HL-60 (cell line): ENCODE data around the gene FASTK.

Source experiments
- DNase-seq, 2 experiments: peaks; one replicate each; pipeline ENCODE4 v3.0.0-alpha.2; 2010 to 2020; ENCODE audit warnings: low read depth in 1 of 2, low spot score in 1 of 2
- H3K27ac ChIP-seq: fragments of 250-450 bp; sonication (Bioruptor Pico); replicated peaks from 2 replicates; pipeline ENCODE4 v1.5.1; 2020; ENCODE audit warnings: mild to moderate bottlenecking, moderate library complexity
- H3K27me3 ChIP-seq: fragments of 250-450 bp; sonication (Bioruptor Pico); 2 replicates; pipeline ENCODE4 v1.5.1; 2021; ENCODE audit warnings: mild to moderate bottlenecking, moderate library complexity; ENCODE audit not compliant: insufficient read depth, poor library complexity, severe bottlenecking
- H3K4me3 ChIP-seq: replicated peaks from 2 replicates; pipeline ENCODE4 v1.5.1; 2011; ENCODE audit warnings: mild to moderate bottlenecking, control low read depth, low read length; ENCODE audit not compliant: insufficient read depth
- GABPA ChIP-seq: IDR thresholded peaks from 2 replicates; pipeline ENCODE4 v1.6.1; 2012; ENCODE audit warnings: low read depth
- POLR2AphosphoS5 ChIP-seq: IDR thresholded peaks from 2 replicates; pipeline ENCODE4 v1.6.1; 2012; ENCODE audit warnings: low read depth
- SPI1 ChIP-seq: IDR thresholded peaks from 2 replicates; pipeline ENCODE4 v1.6.1; 2012; ENCODE audit warnings: low read depth, mild to moderate bottlenecking, borderline replicate concordance
- TF ChIP-seq, protein P1 (sequence below): IDR thresholded peaks from 2 replicates; pipeline ENCODE4 v1.6.1; 2012; ENCODE audit warnings: low read depth; ENCODE audit not compliant: insufficient replicate concordance
- TF ChIP-seq, protein P2 (sequence below): IDR thresholded peaks from one replicate; pipeline ENCODE4 v1.5.1; 2011; ENCODE audit warnings: low read length, control low read depth, inconsistent platforms; ENCODE audit not compliant: insufficient read depth

Gene FASTK

DNA sequence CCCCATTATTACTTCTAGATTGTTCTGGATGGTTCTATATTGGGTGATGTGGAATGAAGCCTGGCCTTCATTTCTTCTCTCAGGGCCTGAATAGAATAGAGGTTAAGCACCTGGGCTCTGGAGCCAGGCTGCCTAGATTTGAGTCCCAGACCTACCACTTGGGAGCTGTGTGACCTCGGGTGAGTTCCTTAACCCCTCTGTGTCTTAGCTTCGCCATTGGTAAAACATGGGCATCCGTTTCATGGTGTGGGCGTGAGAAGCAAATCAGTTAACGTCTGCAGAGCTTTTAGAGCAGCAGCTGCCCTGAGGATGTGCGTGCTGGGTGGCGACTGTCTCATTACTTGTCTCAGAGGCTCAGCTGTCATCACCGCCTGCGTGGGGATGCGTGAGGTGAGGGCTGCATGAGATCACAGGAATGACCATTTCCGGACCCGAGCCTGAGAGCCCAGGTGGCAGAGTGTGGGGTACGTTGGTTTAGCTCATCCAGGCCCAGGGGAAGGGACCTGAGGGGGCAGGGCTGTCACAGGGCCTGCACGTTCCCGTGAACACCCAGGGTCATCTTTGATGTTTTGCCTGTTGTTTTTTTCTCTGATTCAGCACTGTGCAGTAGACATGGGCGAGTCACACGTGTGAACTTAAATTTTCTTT is 15.3 kb upstream of the FASTK start:
- DNase-seq = no peak
- no peak overlapping the region for H3K4me3 ChIP-seq
- no peak for TF ChIP-seq SPI1
- TF ChIP-seq POLR2AphosphoS5 = no peak
- TF ChIP-seq, protein P1, sequence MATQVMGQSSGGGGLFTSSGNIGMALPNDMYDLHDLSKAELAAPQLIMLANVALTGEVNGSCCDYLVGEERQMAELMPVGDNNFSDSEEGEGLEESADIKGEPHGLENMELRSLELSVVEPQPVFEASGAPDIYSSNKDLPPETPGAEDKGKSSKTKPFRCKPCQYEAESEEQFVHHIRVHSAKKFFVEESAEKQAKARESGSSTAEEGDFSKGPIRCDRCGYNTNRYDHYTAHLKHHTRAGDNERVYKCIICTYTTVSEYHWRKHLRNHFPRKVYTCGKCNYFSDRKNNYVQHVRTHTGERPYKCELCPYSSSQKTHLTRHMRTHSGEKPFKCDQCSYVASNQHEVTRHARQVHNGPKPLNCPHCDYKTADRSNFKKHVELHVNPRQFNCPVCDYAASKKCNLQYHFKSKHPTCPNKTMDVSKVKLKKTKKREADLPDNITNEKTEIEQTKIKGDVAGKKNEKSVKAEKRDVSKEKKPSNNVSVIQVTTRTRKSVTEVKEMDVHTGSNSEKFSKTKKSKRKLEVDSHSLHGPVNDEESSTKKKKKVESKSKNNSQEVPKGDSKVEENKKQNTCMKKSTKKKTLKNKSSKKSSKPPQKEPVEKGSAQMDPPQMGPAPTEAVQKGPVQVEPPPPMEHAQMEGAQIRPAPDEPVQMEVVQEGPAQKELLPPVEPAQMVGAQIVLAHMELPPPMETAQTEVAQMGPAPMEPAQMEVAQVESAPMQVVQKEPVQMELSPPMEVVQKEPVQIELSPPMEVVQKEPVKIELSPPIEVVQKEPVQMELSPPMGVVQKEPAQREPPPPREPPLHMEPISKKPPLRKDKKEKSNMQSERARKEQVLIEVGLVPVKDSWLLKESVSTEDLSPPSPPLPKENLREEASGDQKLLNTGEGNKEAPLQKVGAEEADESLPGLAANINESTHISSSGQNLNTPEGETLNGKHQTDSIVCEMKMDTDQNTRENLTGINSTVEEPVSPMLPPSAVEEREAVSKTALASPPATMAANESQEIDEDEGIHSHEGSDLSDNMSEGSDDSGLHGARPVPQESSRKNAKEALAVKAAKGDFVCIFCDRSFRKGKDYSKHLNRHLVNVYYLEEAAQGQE = no peak
- TF ChIP-seq GABPA = no peak
- TF ChIP-seq, protein P2, sequence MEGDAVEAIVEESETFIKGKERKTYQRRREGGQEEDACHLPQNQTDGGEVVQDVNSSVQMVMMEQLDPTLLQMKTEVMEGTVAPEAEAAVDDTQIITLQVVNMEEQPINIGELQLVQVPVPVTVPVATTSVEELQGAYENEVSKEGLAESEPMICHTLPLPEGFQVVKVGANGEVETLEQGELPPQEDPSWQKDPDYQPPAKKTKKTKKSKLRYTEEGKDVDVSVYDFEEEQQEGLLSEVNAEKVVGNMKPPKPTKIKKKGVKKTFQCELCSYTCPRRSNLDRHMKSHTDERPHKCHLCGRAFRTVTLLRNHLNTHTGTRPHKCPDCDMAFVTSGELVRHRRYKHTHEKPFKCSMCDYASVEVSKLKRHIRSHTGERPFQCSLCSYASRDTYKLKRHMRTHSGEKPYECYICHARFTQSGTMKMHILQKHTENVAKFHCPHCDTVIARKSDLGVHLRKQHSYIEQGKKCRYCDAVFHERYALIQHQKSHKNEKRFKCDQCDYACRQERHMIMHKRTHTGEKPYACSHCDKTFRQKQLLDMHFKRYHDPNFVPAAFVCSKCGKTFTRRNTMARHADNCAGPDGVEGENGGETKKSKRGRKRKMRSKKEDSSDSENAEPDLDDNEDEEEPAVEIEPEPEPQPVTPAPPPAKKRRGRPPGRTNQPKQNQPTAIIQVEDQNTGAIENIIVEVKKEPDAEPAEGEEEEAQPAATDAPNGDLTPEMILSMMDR = no peak
- H3K27me3 ChIP-seq = no peaks in the 10 kb centered on the region
- H3K27ac ChIP-seq = no peak overlapping the region

DNA sequence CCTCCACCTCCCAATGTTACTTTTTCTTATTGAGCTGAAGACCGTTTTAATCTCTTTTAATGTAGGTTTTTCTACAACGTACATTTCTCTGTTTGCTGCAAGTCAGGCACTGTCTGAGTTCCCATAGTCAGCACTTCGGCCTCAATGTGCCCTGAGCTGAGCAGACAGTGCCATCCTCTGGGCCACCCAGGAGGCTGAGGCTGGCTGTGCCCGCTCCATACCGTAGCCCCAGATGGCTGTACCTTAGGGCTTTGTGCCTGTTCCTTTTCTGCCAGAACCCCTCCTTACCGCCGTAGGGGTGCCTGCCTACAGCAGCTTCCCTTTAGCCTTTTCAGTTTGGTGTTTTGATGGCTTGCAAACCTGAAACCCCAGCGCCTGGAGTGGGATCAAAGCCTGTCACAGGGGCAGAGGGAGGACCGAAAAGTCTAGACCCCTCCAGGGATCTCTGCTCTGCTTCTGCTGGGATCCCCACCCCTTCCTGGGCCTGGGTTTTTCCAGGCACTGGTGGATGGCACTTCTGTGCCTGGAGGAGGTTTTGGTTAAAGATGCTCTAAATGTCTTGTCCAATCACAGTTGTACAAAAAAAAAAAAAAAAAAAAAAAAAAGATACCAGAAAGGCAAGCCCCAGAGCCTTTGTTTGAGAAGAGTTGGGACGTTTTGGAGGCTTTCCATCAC is 14.7 kb upstream of the FASTK start:
- no peak overlapping the region for H3K27ac ChIP-seq

DNA sequence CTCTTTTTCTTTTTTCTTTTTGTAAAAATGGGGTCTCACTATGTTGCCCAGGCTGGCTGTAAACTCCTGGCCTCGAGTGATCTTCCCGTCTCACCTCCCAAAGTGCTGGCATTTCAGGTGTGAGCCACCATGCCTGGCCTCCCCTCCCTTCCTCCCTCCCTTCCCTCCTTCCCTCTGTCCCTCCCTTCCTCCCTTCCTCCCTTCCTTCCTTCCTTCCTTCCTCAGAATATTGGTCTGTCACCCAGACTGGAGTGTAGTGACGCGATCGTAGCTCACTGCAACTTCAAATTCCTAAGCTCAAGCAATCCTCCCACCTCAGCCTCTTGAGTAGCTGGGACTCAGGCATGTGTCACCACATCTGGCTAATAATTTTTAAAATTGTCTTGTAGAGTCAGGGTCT is 14.1 kb upstream of the FASTK start:
- no peak overlapping the region for H3K4me3 ChIP-seq
- DNase-seq = no peak
- TF ChIP-seq POLR2AphosphoS5 = no peak
- TF ChIP-seq, protein P1 = no peak
- TF ChIP-seq, protein P2 = no peak
- TF ChIP-seq SPI1 = no peak
- no peak for TF ChIP-seq GABPA
- no peaks in the 10 kb centered on the region for H3K27me3 ChIP-seq
- H3K27ac ChIP-seq = no peak overlapping the region

More for the DNA sequence above, 14.7 kb upstream of the FASTK start:
- H3K27me3 ChIP-seq = no peaks in the 10 kb centered on the region
- no peak overlapping the region for H3K4me3 ChIP-seq
- TF ChIP-seq, protein P1 = no peak
- TF ChIP-seq, protein P2 = no peak
- no peak for TF ChIP-seq GABPA
- no peak for TF ChIP-seq POLR2AphosphoS5
- no peak for TF ChIP-seq SPI1
- no peak for DNase-seq
